ENCODE measurements around the gene HTR1E.
"Not testable (repeated sequence)": the region's sequence is repeated elsewhere in the genome, so short reads cannot be mapped to it uniquely, and the experiment has no call there.

The HTR1E gene

GRCh38 chr6:86937219-86938079, at the start of gene HTR1E:
HTR1E (plus strand) TSS chr6:86937528; CDS start chr6:87015335, 77,807 bp downstream.
- H3K4me3 ChIP-seq (ENCODE audit: low read length): peak within 1 kb of the TSS; percentile 66

GRCh38 chr6:86888301-86888700, 49.0 kb upstream of the HTR1E start:
- no peak overlapping the region for H3K9ac ChIP-seq (ENCODE audit: low read length)
- no peak overlapping the region for H3K4me3 ChIP-seq (ENCODE audit: low read length)
- H3K36me3 ChIP-seq (ENCODE audit: control insufficient read depth, insufficient read depth, low read length, severe bottlenecking): no peaks in the 10 kb centered on the region
- H3K9me3 ChIP-seq (ENCODE audit: control insufficient read depth, low read length): peaks cover 2% of the 10 kb centered on the region
- no peak for DNase-seq (ENCODE audit: low read depth)
- H3K27me3 ChIP-seq (replicated peaks; ENCODE audit: control insufficient read depth, insufficient read depth, low read length): no peaks in the 10 kb centered on the region
- no peaks in the 10 kb centered on the region for H3K4me1 ChIP-seq (ENCODE audit: control insufficient read depth, insufficient read depth, low read length)

More at GRCh38 chr6:86937219-86938079, at the start of gene HTR1E:
- DNase-seq (ENCODE audit: low read depth): peak; percentile 51
- Histone ChIP-seq H3K9me3 (ENCODE audit: control insufficient read depth, low read length) (peaks cover 7% of the 10 kb centered on the region), H3K9ac (ENCODE audit: low read length) (no peak within 1 kb of the TSS), H3K4me1 (ENCODE audit: control insufficient read depth, insufficient read depth, low read length) (peaks cover 8% of the 10 kb centered on the region), H3K27me3 (replicated peaks; ENCODE audit: control insufficient read depth, insufficient read depth, low read length) (peaks cover 44% of the 10 kb centered on the region), H3K36me3 (ENCODE audit: control insufficient read depth, insufficient read depth, low read length, severe bottlenecking) (no peaks in the 10 kb centered on the region)

GRCh38 chr6:86897265-86897664, 40.1 kb upstream of the HTR1E start:
- H3K9ac ChIP-seq (ENCODE audit: low read length); H3K36me3 ChIP-seq (ENCODE audit: control insufficient read depth, insufficient read depth, low read length, severe bottlenecking); H3K4me1 ChIP-seq (ENCODE audit: control insufficient read depth, insufficient read depth, low read length); H3K9me3 ChIP-seq (ENCODE audit: control insufficient read depth, low read length); DNase-seq (ENCODE audit: low read depth); H3K4me3 ChIP-seq (ENCODE audit: low read length); H3K27me3 ChIP-seq (replicated peaks; ENCODE audit: control insufficient read depth, insufficient read depth, low read length): not testable (repeated sequence)

GRCh38 chr6:86913795-86914194, 23.5 kb upstream of the HTR1E start:
- DNase-seq (ENCODE audit: low read depth): no peak
- H3K36me3 ChIP-seq (ENCODE audit: control insufficient read depth, insufficient read depth, low read length, severe bottlenecking): no peaks in the 10 kb centered on the region
- H3K9me3 ChIP-seq (ENCODE audit: control insufficient read depth, low read length): no peaks in the 10 kb centered on the region
- H3K27me3 ChIP-seq (replicated peaks; ENCODE audit: control insufficient read depth, insufficient read depth, low read length): no peaks in the 10 kb centered on the region
- H3K4me1 ChIP-seq (ENCODE audit: control insufficient read depth, insufficient read depth, low read length): no peaks in the 10 kb centered on the region
- H3K4me3 ChIP-seq (ENCODE audit: low read length): no peak overlapping the region
- no peak overlapping the region for H3K9ac ChIP-seq (ENCODE audit: low read length)

- Histone ChIP-seq H3K4me3 (ENCODE audit: low read length) (no peak overlapping the region), H3K4me1 (ENCODE audit: control insufficient read depth, insufficient read depth, low read length) (no peaks in the 10 kb centered on the region), H3K36me3 (ENCODE audit: control insufficient read depth, insufficient read depth, low read length, severe bottlenecking) (no peaks in the 10 kb centered on the region), H3K9me3 (ENCODE audit: control insufficient read depth, low read length) (no peaks in the 10 kb centered on the region), H3K9ac (ENCODE audit: low read length) (no peak overlapping the region), H3K27me3 (replicated peaks; ENCODE audit: control insufficient read depth, insufficient read depth, low read length) (no peaks in the 10 kb centered on the region)
- no peak for DNase-seq (ENCODE audit: low read depth)
These were observed 20.9 kb upstream of the HTR1E start for GRCh38 chr6:86916393-86916792.

- H3K4me3 ChIP-seq (ENCODE audit: low read length); H3K27me3 ChIP-seq (replicated peaks; ENCODE audit: control insufficient read depth, insufficient read depth, low read length); H3K9ac ChIP-seq (ENCODE audit: low read length); H3K9me3 ChIP-seq (ENCODE audit: control insufficient read depth, low read length); DNase-seq (ENCODE audit: low read depth); H3K4me1 ChIP-seq (ENCODE audit: control insufficient read depth, insufficient read depth, low read length); H3K36me3 ChIP-seq (ENCODE audit: control insufficient read depth, insufficient read depth, low read length, severe bottlenecking): not testable (repeated sequence)
These were observed 10.2 kb upstream of the HTR1E start for GRCh38 chr6:86927138-86927537.

- not testable (repeated sequence) for H3K27me3 ChIP-seq (replicated peaks; ENCODE audit: control insufficient read depth, insufficient read depth, low read length); H3K9me3 ChIP-seq (ENCODE audit: control insufficient read depth, low read length); H3K9ac ChIP-seq (ENCODE audit: low read length); H3K4me3 ChIP-seq (ENCODE audit: low read length); DNase-seq (ENCODE audit: low read depth); H3K36me3 ChIP-seq (ENCODE audit: control insufficient read depth, insufficient read depth, low read length, severe bottlenecking); H3K4me1 ChIP-seq (ENCODE audit: control insufficient read depth, insufficient read depth, low read length)
These were observed 9.5 kb upstream of the HTR1E start for GRCh38 chr6:86927859-86928258.

- Histone ChIP-seq H3K27me3 (replicated peaks; ENCODE audit: control insufficient read depth, insufficient read depth, low read length) (peaks cover 44% of the 10 kb centered on the region), H3K36me3 (ENCODE audit: control insufficient read depth, insufficient read depth, low read length, severe bottlenecking) (no peaks in the 10 kb centered on the region), H3K4me3 (ENCODE audit: low read length) (no peak overlapping the region), H3K9ac (ENCODE audit: low read length) (no peak overlapping the region), H3K4me1 (ENCODE audit: control insufficient read depth, insufficient read depth, low read length) (peaks cover 8% of the 10 kb centered on the region), H3K9me3 (ENCODE audit: control insufficient read depth, low read length) (no peaks in the 10 kb centered on the region)
- no peak for DNase-seq (ENCODE audit: low read depth)
These were observed 3.0 kb upstream of the HTR1E start for GRCh38 chr6:86934365-86934764.

- Histone ChIP-seq H3K36me3 (ENCODE audit: control insufficient read depth, insufficient read depth, low read length, severe bottlenecking) (no peaks in the 10 kb centered on the region), H3K4me1 (ENCODE audit: control insufficient read depth, insufficient read depth, low read length) (peaks cover 8% of the 10 kb centered on the region), H3K27me3 (replicated peaks; ENCODE audit: control insufficient read depth, insufficient read depth, low read length) (peaks cover 44% of the 10 kb centered on the region), H3K9me3 (ENCODE audit: control insufficient read depth, low read length) (peaks cover 7% of the 10 kb centered on the region), H3K9ac (ENCODE audit: low read length) (no peak overlapping the region), H3K4me3 (ENCODE audit: low read length) (peak overlapping the region; percentile 66)
- DNase-seq (ENCODE audit: low read depth): no peak
These were observed 502 bp upstream of the HTR1E start for GRCh38 chr6:86936834-86937218.

GRCh38 chr6:86938814-86939213, 1.5 kb downstream of the HTR1E start:
- no peak overlapping the region for H3K9ac ChIP-seq (ENCODE audit: low read length)
- H3K4me3 ChIP-seq (ENCODE audit: low read length): no peak overlapping the region
- H3K9me3 ChIP-seq (ENCODE audit: control insufficient read depth, low read length): peaks cover 7% of the 10 kb centered on the region
- H3K27me3 ChIP-seq (replicated peaks; ENCODE audit: control insufficient read depth, insufficient read depth, low read length): peaks cover 44% of the 10 kb centered on the region
- H3K4me1 ChIP-seq (ENCODE audit: control insufficient read depth, insufficient read depth, low read length): peaks cover 8% of the 10 kb centered on the region
- H3K36me3 ChIP-seq (ENCODE audit: control insufficient read depth, insufficient read depth, low read length, severe bottlenecking): no peaks in the 10 kb centered on the region
- DNase-seq (ENCODE audit: low read depth): no peak

GRCh38 chr6:86941461-86941860, 4.1 kb downstream of the HTR1E start:
- Histone ChIP-seq H3K27me3 (replicated peaks; ENCODE audit: control insufficient read depth, insufficient read depth, low read length) (peaks cover 28% of the 10 kb centered on the region), H3K36me3 (ENCODE audit: control insufficient read depth, insufficient read depth, low read length, severe bottlenecking) (no peaks in the 10 kb centered on the region), H3K9me3 (ENCODE audit: control insufficient read depth, low read length) (peaks cover 7% of the 10 kb centered on the region), H3K4me3 (ENCODE audit: low read length) (no peak overlapping the region), H3K9ac (ENCODE audit: low read length) (no peak overlapping the region), H3K4me1 (ENCODE audit: control insufficient read depth, insufficient read depth, low read length) (peaks cover 8% of the 10 kb centered on the region)
- no peak for DNase-seq (ENCODE audit: low read depth)
